SK-N-SH treated with all-trans-retinoic acid at 6 μM for 48 hours (cell line): ENCODE data around the gene AMPH.

Experiments
- ATAC-seq: fragments of 200-7000 bp; cut with Tn5 transposase; 3 replicates; pipeline ENCODE4 v1.9.1; 2020; ENCODE audit warnings: mild to moderate bottlenecking, moderate library complexity
- ARNTL ChIP-seq: fragments of 450-650 bp; formaldehyde crosslinking; IDR thresholded peaks from 2 replicates; pipeline ENCODE4 v1.5.0; 2020; ENCODE audit warnings: low read depth, mild to moderate bottlenecking, moderate library complexity, borderline replicate concordance
- BACH2 ChIP-seq: fragments of 250-450 bp; sonication (Bioruptor Pico); IDR thresholded peaks from 2 replicates; pipeline ENCODE4 v1.9.0; 2021; ENCODE audit warnings: mild to moderate bottlenecking, borderline replicate concordance
- CREB5 ChIP-seq: fragments of 250-450 bp; sonication (Bioruptor Pico); IDR thresholded peaks from 2 replicates; pipeline ENCODE4 v1.5.1; 2020; ENCODE audit warnings: low read depth, mild to moderate bottlenecking, moderate library complexity
- CSDC2 ChIP-seq: fragments of 250-450 bp; sonication (Bioruptor Pico); IDR thresholded peaks from 2 replicates; pipeline ENCODE4 v1.5.0; 2020; ENCODE audit warnings: mild to moderate bottlenecking, moderate library complexity
- CSRNP3 ChIP-seq: fragments of 250-450 bp; sonication (Bioruptor Pico); IDR thresholded peaks from 2 replicates; pipeline ENCODE4 v1.5.1; 2021; ENCODE audit warnings: mild to moderate bottlenecking, moderate library complexity
- ESRRG ChIP-seq: fragments of 250-450 bp; sonication (Bioruptor Pico); IDR thresholded peaks from 2 replicates; pipeline ENCODE4 v1.6.1; 2021; ENCODE audit warnings: mild to moderate bottlenecking
- GLIS3 ChIP-seq: fragments of 250-450 bp; sonication (Bioruptor Pico); IDR thresholded peaks from 2 replicates; pipeline ENCODE4 v1.5.0; 2020; ENCODE audit warnings: mild to moderate bottlenecking, moderate library complexity
- ISL1 ChIP-seq: fragments of 250-450 bp; sonication (Bioruptor Pico); IDR thresholded peaks from 2 replicates; pipeline ENCODE4 v2.1.2; 2022; ENCODE audit warnings: mild to moderate bottlenecking, moderate library complexity
- OSR1 ChIP-seq: fragments of 250-450 bp; sonication (Bioruptor Pico); IDR thresholded peaks from 2 replicates; pipeline ENCODE4 v1.8.0; 2022; ENCODE audit warnings: moderate library complexity, mild to moderate bottlenecking, inconsistent platforms
- PATZ1 ChIP-seq: fragments of 250-450 bp; sonication (Bioruptor Pico); IDR thresholded peaks from 2 replicates; pipeline ENCODE4 v1.8.0; 2020; ENCODE audit warnings: mild to moderate bottlenecking, moderate library complexity, borderline replicate concordance
- POU6F1 ChIP-seq: fragments of 250-450 bp; sonication (Bioruptor Pico); IDR thresholded peaks from 2 replicates; pipeline ENCODE4 v1.8.0; 2021; ENCODE audit warnings: low read depth, mild to moderate bottlenecking, moderate library complexity, borderline replicate concordance
- PPARA ChIP-seq: fragments of 250-450 bp; sonication (Bioruptor Pico); IDR thresholded peaks from 2 replicates; pipeline ENCODE4 v1.5.0; 2020; ENCODE audit warnings: mild to moderate bottlenecking, borderline replicate concordance
- SNAI2 ChIP-seq: fragments of 250-450 bp; sonication (Bioruptor Pico); IDR thresholded peaks from 2 replicates; pipeline ENCODE4 v1.5.0; 2020; ENCODE audit warnings: mild to moderate bottlenecking, moderate library complexity
- TCF4 ChIP-seq: fragments of 250-450 bp; sonication (Bioruptor Pico); IDR thresholded peaks from 2 replicates; pipeline ENCODE4 v1.8.0; 2021; ENCODE audit warnings: mild to moderate bottlenecking, moderate library complexity, borderline replicate concordance
- TOX ChIP-seq: fragments of 250-450 bp; sonication (Bioruptor Pico); IDR thresholded peaks from 2 replicates; pipeline ENCODE4 v1.8.0; 2021; ENCODE audit warnings: mild to moderate bottlenecking, moderate library complexity, borderline replicate concordance
- TSHZ2 ChIP-seq: fragments of 250-450 bp; sonication (Bioruptor Pico); IDR thresholded peaks from 2 replicates; pipeline ENCODE4 v1.5.0; 2020; ENCODE audit warnings: mild to moderate bottlenecking, moderate library complexity
- ZFP30 ChIP-seq: fragments of 450-650 bp; formaldehyde crosslinking; IDR thresholded peaks from 2 replicates; pipeline ENCODE4 v1.5.0; 2022; ENCODE audit warnings: mild to moderate bottlenecking, moderate library complexity
- ZNF565 ChIP-seq: fragments of 450-650 bp; formaldehyde crosslinking; conservative IDR thresholded peaks from 2 replicates; pipeline ENCODE4 v1.5.0; 2020; ENCODE audit warnings: low read depth, mild to moderate bottlenecking, moderate library complexity
- ZNF70 ChIP-seq: fragments of 450-650 bp; formaldehyde crosslinking; IDR thresholded peaks from 2 replicates; pipeline ENCODE4 v1.5.0; 2020; ENCODE audit warnings: mild to moderate bottlenecking, moderate library complexity
- ZNF8 ChIP-seq: fragments of 450-650 bp; formaldehyde crosslinking; IDR thresholded peaks from 2 replicates; pipeline ENCODE4 v1.5.0; 2020; ENCODE audit warnings: mild to moderate bottlenecking, moderate library complexity

AMPH gene

GRCh38 chr7:38481401-38481800 is 149.8 kb downstream of the AMPH start:
- TF ChIP-seq TOX: no peak
- no peak for TF ChIP-seq ARNTL
- no peak for ATAC-seq

GRCh38 chr7:38478404-38478803 is 152.8 kb downstream of the AMPH start:
- no peak for ATAC-seq
- no peak for TF ChIP-seq BACH2
- no peak for TF ChIP-seq ZNF70 (CRISPR knock-in tag)
- no peak for TF ChIP-seq ZNF8
- TF ChIP-seq, all 23 proteins: peak for 0

GRCh38 chr7:38477333-38477732 is 153.8 kb downstream of the AMPH start:
- no peak for ATAC-seq
- TF ChIP-seq ARNTL: no peak
- TF ChIP-seq TSHZ2 (CRISPR knock-in tag): no peak
- TF ChIP-seq POU6F1 (CRISPR knock-in tag): no peak
- no peak for TF ChIP-seq ZFP30 (CRISPR knock-in tag)

- no peak for TF ChIP-seq TCF4 (CRISPR knock-in tag)
- no peak for TF ChIP-seq CSRNP3 (CRISPR knock-in tag)
- TF ChIP-seq ESRRG (CRISPR knock-in tag): no peak
- TF ChIP-seq PATZ1 (CRISPR knock-in tag): no peak
- TF ChIP-seq CREB5 (CRISPR knock-in tag): no peak
- no peak for TF ChIP-seq TOX
- no peak for TF ChIP-seq ZFP30 (CRISPR knock-in tag)
- TF ChIP-seq SNAI2: no peak
- TF ChIP-seq ZNF565 (CRISPR knock-in tag): no peak
- no peak for TF ChIP-seq POU6F1 (CRISPR knock-in tag)
- no peak for TF ChIP-seq ARNTL
- TF ChIP-seq GLIS3 (CRISPR knock-in tag): no peak
- TF ChIP-seq PPARA (CRISPR knock-in tag): no peak
- TF ChIP-seq BACH2: no peak
- no peak for TF ChIP-seq OSR1 (CRISPR knock-in tag)
- no peak for TF ChIP-seq ZNF8
- no peak for TF ChIP-seq CSDC2
- no peak for TF ChIP-seq ZNF70 (CRISPR knock-in tag)
- TF ChIP-seq ISL1 (CRISPR knock-in tag): no peak
- TF ChIP-seq TSHZ2 (CRISPR knock-in tag): no peak
Measured at GRCh38 chr7:38476764-38477163, 154.4 kb downstream of the AMPH start.

More at GRCh38 chr7:38476764-38477163, 154.4 kb downstream of the AMPH start:
- no peak for ATAC-seq
